Astrocyte (in vitro differentiated cells and primary cell): Measurements from ENCODE around the gene DEPDC7. TPM values are rescaled to one million over a fixed set of nuclear protein-coding genes. Genes with fewer than 3 reads are reported as not detected.

ENCODE experiments used
- DNase-seq: peaks from one replicate; pipeline ENCODE4 v3.0.0-alpha.2; 2010; ENCODE audit warnings: low read depth
- FAIRE-seq: peaks from 2 replicates; lab custom pipeline; 2011; peaks lifted over from hg19 to GRCh38; lab: Jason Lieb, UNC
- H2AFZ ChIP-seq: 2 replicates; pipeline ENCODE4 v1.6.0; 2012; ENCODE audit warnings: low read depth, low read length, inconsistent platforms
- H3K27ac ChIP-seq: 2 replicates; pipeline ENCODE4 v1.5.1; 2011; ENCODE audit warnings: low read depth, low read length, inconsistent platforms
- H3K27me3 ChIP-seq: 2 replicates; pipeline ENCODE4 v1.6.0; 2011; ENCODE audit warnings: low read length, inconsistent platforms; ENCODE audit not compliant: insufficient read depth
- H3K36me3 ChIP-seq: 2 replicates; pipeline ENCODE4 v1.5.1; 2011; ENCODE audit warnings: low read length, inconsistent platforms; ENCODE audit not compliant: insufficient read depth
- H3K4me1 ChIP-seq: 2 replicates; pipeline ENCODE4 v1.5.1; 2011; ENCODE audit warnings: low read length, inconsistent platforms; ENCODE audit not compliant: insufficient read depth
- H3K4me2 ChIP-seq: 2 replicates; pipeline ENCODE4 v1.6.0; 2012; ENCODE audit warnings: low read length, inconsistent platforms
- H3K4me3 ChIP-seq: 2 replicates; pipeline ENCODE4 v1.5.1; 2011; ENCODE audit warnings: low read depth, mild to moderate bottlenecking, low read length, inconsistent platforms; ENCODE audit not compliant: insufficient read depth
- H3K79me2 ChIP-seq: 2 replicates; pipeline ENCODE4 v1.6.0; 2012; ENCODE audit warnings: mild to moderate bottlenecking, low read length, inconsistent platforms; ENCODE audit not compliant: insufficient read depth
- H3K9ac ChIP-seq: 2 replicates; pipeline ENCODE4 v1.6.0; 2012; ENCODE audit warnings: mild to moderate bottlenecking, low read length, inconsistent platforms
- H3K9me3 ChIP-seq: 2 replicates; pipeline ENCODE4 v1.5.1; 2012; ENCODE audit warnings: low read depth, mild to moderate bottlenecking, low read length, inconsistent platforms; ENCODE audit not compliant: insufficient read depth
- H4K20me1 ChIP-seq: 2 replicates; pipeline ENCODE4 v1.6.0; 2012; ENCODE audit warnings: low read length, inconsistent platforms; ENCODE audit not compliant: insufficient read depth
- H3K27ac Mint-ChIP-seq: one replicate; pipeline ENCODE4 v1.8.0; 2021; ENCODE audit warnings: mild to moderate bottlenecking, mixed read lengths; ENCODE audit not compliant: unreplicated experiment
- H3K27me3 Mint-ChIP-seq: one replicate; pipeline ENCODE4 v1.8.0; 2021; ENCODE audit warnings: low read depth, mixed read lengths; ENCODE audit not compliant: unreplicated experiment
- H3K36me3 Mint-ChIP-seq: one replicate; pipeline ENCODE4 v1.8.0; 2021; ENCODE audit warnings: low read depth, mixed read lengths; ENCODE audit not compliant: unreplicated experiment
- H3K4me1 Mint-ChIP-seq: one replicate; pipeline ENCODE4 v1.8.0; 2021; ENCODE audit warnings: low read depth, mixed read lengths; ENCODE audit not compliant: unreplicated experiment
- H3K4me3 Mint-ChIP-seq: one replicate; pipeline ENCODE4 v1.8.0; 2021; ENCODE audit warnings: mild to moderate bottlenecking, moderate library complexity, mixed read lengths; ENCODE audit not compliant: unreplicated experiment
- H3K9me3 Mint-ChIP-seq: one replicate; pipeline ENCODE4 v1.8.0; 2021; ENCODE audit warnings: mild to moderate bottlenecking, mixed read lengths; ENCODE audit not compliant: unreplicated experiment
- EZH2 ChIP-seq: IDR thresholded peaks from 2 replicates; pipeline ENCODE4 v1.6.1; 2012; ENCODE audit warnings: mild to moderate bottlenecking, low read length, inconsistent platforms; ENCODE audit not compliant: insufficient read depth
- total RNA-seq: library from RNA; stranded (reverse); gene quantifications from 2 replicates; pipeline ENCODE4 v1.2.1, GENCODE V29; 2021
- TF ChIP-seq, protein P1 (sequence below): IDR thresholded peaks from 2 replicates; pipeline ENCODE4 v1.5.1; 2011; ENCODE audit warnings: low read depth, mild to moderate bottlenecking, inconsistent platforms, low read length, moderate library complexity; ENCODE audit not compliant: insufficient read depth

The DEPDC7 gene
- total RNA-seq, 1 donor from 2014 or later, result 3.7 TPM

DNA sequence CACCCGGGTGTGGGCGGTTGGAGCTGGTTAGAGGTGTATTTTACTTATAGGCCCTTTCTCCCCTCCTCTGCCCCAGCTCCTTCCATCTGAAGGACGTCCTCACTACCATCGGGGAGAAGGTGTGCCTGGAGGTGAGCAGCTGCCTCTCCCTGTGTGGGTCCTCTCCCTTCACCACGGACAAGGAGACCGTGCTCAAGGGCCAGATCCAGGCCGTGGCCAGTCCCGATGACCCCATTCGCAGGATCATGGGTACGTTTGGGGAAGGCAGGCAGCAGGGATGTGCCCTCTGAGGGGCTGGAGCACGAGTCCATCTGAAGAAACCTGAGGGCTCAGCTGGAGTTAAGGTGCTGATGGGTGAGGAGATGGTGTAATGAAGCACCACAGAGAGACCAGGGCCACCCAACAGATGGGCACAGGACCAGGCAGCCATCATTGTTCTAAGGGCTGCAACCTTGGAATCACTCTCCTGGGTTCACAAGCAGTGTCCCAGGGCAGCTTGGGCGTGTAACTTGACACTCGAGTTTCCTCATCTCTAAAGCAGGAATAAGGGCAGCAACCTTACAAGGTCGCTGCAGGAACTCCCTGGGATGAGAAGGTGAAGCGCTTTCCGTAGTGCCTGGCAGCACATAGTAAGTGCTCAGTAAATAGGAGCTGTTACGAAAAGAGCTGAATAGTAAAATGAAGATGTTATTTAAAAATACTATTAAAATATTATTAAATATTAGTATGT, 53.1 kb downstream of the DEPDC7 start:
- Histone ChIP-seq H3K9me3 (no peaks in the 10 kb centered on the region), H3K27me3 (no peaks in the 10 kb centered on the region), H3K36me3 (peaks cover 17% of the 10 kb centered on the region), H4K20me1 (peaks cover 6% of the 10 kb centered on the region), H3K9ac (no peak overlapping the region), H3K79me2 (no peaks in the 10 kb centered on the region), H3K27ac (no peak overlapping the region), H3K4me1 (no peaks in the 10 kb centered on the region), H2AFZ (no peak overlapping the region), H3K4me3 (no peak overlapping the region), H3K4me2 (no peak overlapping the region)
- Mint-ChIP-seq H3K9me3 (no peaks in the 10 kb centered on the region), H3K36me3 (peaks cover 18% of the 10 kb centered on the region), H3K27me3 (no peaks in the 10 kb centered on the region), H3K27ac (no peak overlapping the region), H3K4me1 (peaks cover 4% of the 10 kb centered on the region), H3K4me3 (no peak overlapping the region)
- no peak for FAIRE-seq
- no peak for DNase-seq
- TF ChIP-seq, protein P1, sequence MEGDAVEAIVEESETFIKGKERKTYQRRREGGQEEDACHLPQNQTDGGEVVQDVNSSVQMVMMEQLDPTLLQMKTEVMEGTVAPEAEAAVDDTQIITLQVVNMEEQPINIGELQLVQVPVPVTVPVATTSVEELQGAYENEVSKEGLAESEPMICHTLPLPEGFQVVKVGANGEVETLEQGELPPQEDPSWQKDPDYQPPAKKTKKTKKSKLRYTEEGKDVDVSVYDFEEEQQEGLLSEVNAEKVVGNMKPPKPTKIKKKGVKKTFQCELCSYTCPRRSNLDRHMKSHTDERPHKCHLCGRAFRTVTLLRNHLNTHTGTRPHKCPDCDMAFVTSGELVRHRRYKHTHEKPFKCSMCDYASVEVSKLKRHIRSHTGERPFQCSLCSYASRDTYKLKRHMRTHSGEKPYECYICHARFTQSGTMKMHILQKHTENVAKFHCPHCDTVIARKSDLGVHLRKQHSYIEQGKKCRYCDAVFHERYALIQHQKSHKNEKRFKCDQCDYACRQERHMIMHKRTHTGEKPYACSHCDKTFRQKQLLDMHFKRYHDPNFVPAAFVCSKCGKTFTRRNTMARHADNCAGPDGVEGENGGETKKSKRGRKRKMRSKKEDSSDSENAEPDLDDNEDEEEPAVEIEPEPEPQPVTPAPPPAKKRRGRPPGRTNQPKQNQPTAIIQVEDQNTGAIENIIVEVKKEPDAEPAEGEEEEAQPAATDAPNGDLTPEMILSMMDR, result no peak
- no peak for TF ChIP-seq EZH2

DNA sequence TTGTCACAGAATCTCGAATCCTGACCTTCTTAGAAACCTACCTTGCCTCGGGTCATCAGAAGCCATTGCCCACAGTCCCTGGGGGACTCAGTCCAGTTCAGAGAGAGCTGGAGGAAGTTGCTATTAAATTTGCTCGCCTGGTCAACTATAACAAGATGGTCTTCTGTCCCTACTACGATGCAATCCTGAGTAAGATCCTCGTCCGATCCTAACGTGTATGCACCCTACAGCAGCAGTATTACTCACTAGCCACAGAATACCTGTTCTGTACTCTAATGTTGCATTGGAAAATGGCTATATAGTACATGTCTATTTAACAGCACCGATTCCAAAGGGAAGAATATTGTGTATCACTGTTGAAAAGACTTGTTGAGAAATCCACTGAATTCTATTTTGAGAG, 56.8 kb downstream of the DEPDC7 start:
- TF ChIP-seq, protein P1, result no peak
- no peak for TF ChIP-seq EZH2
- Histone ChIP-seq H3K27me3 (no peaks in the 10 kb centered on the region), H3K9ac (no peak overlapping the region), H2AFZ (no peak overlapping the region), H3K9me3 (no peaks in the 10 kb centered on the region), H3K27ac (no peak overlapping the region), H4K20me1 (no peaks in the 10 kb centered on the region), H3K79me2 (no peaks in the 10 kb centered on the region), H3K4me2 (no peak overlapping the region), H3K4me3 (no peak overlapping the region), H3K36me3 (peaks cover 34% of the 10 kb centered on the region), H3K4me1 (no peaks in the 10 kb centered on the region)
- no peaks in the 10 kb centered on the region for H3K4me1 Mint-ChIP-seq
- H3K9me3 Mint-ChIP-seq, result no peaks in the 10 kb centered on the region
- peaks cover 39% of the 10 kb centered on the region for H3K36me3 Mint-ChIP-seq
- no peaks in the 10 kb centered on the region for H3K27me3 Mint-ChIP-seq
- H3K27ac Mint-ChIP-seq, result peak overlapping the region; percentile 8
- no peak for DNase-seq
- no peak overlapping the region for H3K4me3 Mint-ChIP-seq
- FAIRE-seq, result no peak

Other genes with a start within 250 kb of the DEPDC7 start
- gene CCDC73, start 221.2 kb upstream of the DEPDC7 start, total RNA-seq, result not detected in 2 replicates
- gene PRRG4, start 186.0 kb upstream of the DEPDC7 start, total RNA-seq, result 0.14 and 0.45 TPM in 2 replicates
- 29.1 and 35.7 TPM in 2 replicates for gene QSER1, start 123.1 kb upstream of the DEPDC7 start, total RNA-seq
- 28.8 and 29.7 TPM in 2 replicates for gene TCP11L1, start 23.7 kb downstream of the DEPDC7 start, total RNA-seq
- gene CSTF3, start 145.6 kb downstream of the DEPDC7 start, total RNA-seq, result 46.5 and 47.5 TPM in 2 replicates
- gene HIPK3, start 241.5 kb downstream of the DEPDC7 start, total RNA-seq, result 73.2 and 78.5 TPM in 2 replicates